Measurements from ENCODE around the gene SCRG1.

The SCRG1 gene

DNA sequence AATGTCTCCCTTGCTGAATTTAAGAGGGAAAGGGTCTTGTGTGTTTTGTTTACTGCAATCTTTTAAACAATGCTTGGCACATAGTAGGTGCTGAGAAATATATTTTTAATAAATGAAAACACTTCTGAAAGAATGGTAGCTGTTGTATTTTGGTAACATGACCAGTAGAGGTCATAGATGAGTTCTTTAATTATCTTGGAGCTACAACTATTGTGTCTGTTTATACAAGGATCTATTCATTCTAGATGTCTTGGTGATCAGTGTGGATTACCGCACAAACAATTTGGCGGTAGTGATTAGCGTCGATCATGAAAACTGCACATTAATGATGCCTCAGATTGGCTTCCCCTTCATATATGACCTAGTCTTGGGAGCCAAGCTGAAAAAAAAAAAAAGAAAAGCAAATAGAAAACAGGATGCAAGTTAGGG, 21.4 kb upstream of the SCRG1 start:
- TF ChIP-seq ZNF274 (IDR thresholded peaks at IDR 0.05; ENCODE audit: low read depth, low read length), result no peak
- no peak overlapping the region for H3K4me3 ChIP-seq (ENCODE audit: low read length)

DNA sequence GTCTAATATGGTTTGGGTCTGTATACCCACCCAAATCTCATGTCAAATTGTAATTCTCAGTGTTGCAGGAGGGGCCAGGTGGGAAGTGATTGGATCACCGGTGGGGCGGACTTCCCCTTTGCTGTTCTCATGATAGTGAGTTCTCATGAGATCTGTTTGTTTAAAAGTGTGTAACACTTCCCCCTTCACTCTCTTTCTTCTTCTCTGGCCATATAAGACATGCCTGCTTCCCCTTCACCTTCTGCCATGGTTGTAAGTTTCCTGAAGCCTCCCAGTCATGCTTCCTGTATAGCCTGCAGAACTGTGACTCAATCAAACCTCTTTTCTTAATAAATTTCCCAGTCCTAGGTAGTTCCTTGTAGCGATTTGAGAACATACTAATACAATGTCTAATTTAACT, 19.7 kb upstream of the SCRG1 start:
- no peak for TF ChIP-seq ZNF274 (IDR thresholded peaks at IDR 0.05; ENCODE audit: low read depth, low read length)
- no peak overlapping the region for H3K4me3 ChIP-seq (ENCODE audit: low read length)

DNA sequence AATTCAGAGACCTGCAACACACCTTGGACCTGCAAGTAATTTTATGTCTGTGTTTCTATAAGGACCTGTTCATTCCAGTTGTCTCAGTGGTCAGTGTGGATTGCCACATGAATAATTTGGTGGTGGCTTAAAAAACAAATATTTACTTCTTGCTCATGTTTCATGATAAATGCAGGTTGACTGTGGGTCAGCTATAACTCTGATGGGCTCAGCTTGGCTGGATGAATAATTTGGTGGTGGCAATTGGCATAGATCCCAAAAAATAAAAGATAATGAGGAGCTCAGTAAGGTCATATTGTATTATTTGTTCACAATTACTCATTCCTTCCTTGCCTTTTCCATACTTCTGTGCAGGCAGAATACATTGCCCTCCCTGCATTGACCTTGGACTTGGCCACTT, 18.9 kb upstream of the SCRG1 start:
- no peak overlapping the region for H3K4me3 ChIP-seq (ENCODE audit: low read length)
- no peak for TF ChIP-seq ZNF274 (IDR thresholded peaks at IDR 0.05; ENCODE audit: low read depth, low read length)

DNA sequence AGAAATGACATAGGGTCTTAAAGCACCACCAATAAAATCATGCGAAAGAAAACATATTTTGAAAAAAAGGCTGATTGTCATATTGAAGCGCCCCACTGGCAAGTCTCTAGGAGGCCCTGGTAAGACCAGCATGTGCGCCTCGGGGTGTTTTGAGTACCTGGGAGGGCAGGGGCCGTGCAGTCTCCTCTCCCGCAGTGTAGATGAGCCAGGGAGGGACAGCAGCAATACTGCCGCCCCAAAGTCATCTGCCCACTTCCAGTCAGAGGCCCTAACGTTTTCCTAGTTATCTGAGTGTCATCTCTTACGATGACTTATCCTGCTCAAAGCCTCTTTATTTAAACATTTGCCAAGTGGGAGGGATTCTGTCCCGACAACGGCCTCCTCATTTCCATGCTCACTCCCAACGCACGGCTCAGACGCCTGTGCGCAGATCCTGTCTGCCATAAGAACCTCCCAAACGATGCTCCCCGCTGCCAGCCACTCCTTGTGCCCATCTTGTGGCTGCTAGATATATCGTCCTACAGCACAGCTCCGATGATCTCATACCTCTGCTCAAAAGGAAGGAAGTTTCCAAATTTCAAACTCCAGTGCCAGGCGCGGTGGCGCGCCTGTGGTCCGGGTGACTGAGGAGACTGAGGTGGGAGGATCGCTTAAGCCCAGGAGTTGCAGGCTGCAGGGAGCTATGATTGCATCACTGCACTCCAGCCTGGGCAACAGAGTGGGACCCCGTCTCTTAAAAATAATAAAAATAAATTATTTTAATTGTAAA, 17.2 kb upstream of the SCRG1 start:
- no peak for TF ChIP-seq ZNF274 (IDR thresholded peaks at IDR 0.05; ENCODE audit: low read depth, low read length)
- no peak overlapping the region for H3K4me3 ChIP-seq (ENCODE audit: low read length)

DNA sequence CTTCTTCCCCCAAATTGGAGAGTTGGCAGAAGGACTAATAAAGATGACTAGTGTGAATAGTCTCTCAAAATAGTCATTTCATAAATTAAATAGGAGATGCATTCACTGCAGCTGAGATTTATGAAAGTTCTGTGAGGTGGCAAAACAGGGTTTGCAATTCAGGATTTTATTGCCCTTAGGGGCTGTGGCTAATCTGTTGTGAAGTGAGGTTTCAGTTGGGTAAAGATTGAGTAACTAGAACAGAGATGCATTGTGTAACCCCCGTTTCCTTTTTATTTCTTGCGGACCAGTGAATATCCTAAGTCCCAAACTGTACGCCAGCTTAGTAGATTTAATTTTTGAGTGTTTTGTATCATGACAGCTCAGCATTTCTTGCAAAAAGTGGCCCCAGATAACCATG, 16.2 kb upstream of the SCRG1 start:
- no peak overlapping the region for H3K4me3 ChIP-seq (ENCODE audit: low read length)
- TF ChIP-seq ZNF274 (IDR thresholded peaks at IDR 0.05; ENCODE audit: low read depth, low read length), result no peak

DNA sequence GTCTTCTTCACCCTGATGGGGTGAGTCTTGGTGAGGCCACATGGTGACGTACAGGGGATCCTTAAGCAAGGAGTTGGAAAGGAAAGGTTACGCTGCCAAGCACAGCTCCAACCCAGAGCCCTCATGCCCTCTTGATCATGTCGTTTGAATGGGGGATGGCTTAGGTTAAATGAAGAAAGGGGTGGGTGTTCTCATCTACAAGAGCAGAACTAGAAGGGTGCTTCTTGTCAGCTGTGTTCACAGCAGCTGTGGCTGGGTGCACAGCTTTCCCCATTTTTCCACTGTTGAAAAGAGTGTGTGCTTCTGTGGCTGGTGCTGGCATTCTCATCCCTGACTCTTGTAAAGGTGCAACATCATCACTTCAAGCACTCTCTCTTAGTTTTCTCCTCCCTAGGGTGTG, 15.5 kb upstream of the SCRG1 start:
- no peak overlapping the region for H3K4me3 ChIP-seq (ENCODE audit: low read length)
- TF ChIP-seq ZNF274 (IDR thresholded peaks at IDR 0.05; ENCODE audit: low read depth, low read length), result no peak

DNA sequence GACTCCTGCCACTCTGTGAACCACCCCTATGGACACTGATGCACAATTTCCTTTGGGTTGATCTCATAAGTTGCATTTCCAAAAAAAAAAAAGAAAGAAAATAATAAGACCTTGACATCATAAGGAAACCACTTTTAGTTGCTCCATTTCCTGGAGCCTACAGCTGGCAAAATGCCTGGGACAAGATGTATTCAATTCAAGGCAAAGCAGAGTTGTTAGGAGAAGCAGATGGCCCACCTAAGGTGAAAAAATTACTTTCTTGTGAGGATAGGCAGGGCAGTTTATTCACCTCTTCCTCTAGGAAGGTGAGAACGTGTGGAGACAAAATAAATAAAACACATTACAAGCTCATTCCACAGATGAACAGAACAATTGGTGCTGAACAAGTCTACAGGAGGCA, 14.1 kb upstream of the SCRG1 start:
- H3K4me3 ChIP-seq (ENCODE audit: low read length), result no peak overlapping the region
- no peak for TF ChIP-seq ZNF274 (IDR thresholded peaks at IDR 0.05; ENCODE audit: low read depth, low read length)

DNA sequence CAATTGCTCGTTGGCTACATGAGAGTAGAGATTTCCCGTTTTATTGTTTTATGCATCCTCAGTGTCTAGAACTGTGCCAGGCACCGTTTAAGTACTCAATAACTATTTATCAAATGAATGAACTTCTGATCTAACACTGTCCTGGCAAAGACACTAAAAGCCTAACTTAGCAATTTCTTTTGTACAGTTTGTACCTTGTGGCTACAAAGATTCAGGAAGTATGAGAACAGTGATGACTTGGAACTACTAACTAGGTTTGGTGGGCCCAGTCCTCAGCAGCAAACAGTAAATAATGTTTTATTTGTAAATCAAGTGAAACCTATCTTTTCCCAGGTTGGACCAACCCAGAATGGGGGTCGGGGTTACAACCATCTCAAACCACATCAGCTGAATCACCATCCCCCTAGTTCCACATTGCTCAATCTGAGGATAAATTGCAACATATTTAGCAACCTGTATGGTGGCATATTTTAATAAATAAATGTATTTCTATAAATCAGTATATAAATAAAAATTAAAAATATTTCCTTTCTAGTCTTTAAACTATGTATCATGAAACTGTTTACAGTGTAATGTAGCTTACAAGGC, 12.3 kb upstream of the SCRG1 start:
- H3K4me3 ChIP-seq (ENCODE audit: low read length), result no peak overlapping the region
- TF ChIP-seq ZNF274 (IDR thresholded peaks at IDR 0.05; ENCODE audit: low read depth, low read length), result no peak

DNA sequence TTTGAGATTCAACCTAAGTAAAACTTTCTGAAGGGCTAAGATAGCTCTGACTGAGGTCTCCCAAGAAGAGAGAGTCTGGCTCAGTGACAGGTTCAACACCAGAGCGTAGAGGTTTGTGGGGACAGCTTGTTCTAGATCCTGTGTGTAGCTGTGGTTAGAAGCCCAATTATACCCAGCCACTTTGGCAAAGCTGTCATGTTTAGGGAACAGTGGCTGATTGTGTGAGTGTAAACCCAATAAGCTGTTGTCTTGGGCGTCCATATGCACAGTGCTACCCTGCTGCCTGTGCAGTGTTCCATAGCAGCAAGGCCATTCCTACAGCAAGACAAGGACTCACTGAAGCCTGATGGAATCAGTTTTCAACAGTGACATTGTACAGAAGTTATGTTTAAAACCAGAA, 11.2 kb upstream of the SCRG1 start:
- no peak overlapping the region for H3K4me3 ChIP-seq (ENCODE audit: low read length)
- no peak for TF ChIP-seq ZNF274 (IDR thresholded peaks at IDR 0.05; ENCODE audit: low read depth, low read length)

DNA sequence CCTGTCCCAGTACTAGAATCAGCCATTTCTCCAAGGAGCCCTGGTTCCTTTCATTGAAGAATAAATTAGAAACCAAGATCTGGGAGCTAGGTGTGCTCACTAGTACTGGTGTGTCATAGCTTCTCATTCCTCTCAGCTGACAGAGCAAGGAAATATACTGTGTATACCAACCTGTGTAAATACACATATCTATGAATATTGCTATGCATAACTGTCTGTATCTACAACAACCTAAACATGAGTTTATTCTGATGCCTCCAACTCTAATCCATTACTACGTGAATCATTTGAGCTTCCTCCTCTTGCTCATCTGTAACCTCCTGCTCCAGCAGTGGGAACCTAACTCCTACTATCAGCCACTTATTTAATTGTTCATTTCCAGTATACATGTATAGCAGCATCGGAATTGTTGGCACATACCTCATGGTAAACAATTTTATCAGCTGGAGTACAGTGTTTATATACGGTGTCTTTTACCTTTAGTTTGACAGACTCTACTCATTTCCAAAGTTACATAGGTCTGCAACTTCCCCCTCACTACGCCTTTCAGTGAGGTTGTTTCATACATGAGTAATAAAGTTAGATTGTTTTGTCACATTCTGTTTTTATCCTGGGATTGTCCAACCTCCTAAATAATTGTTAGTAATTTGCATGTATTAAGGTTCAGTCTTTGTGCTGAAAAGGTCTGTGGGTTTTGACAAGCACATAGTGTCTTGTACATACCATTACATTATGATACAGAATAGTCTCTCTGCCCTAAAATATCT, 7.1 kb upstream of the SCRG1 start:
- TF ChIP-seq ZNF274 (IDR thresholded peaks at IDR 0.05; ENCODE audit: low read depth, low read length), result no peak
- no peak overlapping the region for H3K4me3 ChIP-seq (ENCODE audit: low read length)

DNA sequence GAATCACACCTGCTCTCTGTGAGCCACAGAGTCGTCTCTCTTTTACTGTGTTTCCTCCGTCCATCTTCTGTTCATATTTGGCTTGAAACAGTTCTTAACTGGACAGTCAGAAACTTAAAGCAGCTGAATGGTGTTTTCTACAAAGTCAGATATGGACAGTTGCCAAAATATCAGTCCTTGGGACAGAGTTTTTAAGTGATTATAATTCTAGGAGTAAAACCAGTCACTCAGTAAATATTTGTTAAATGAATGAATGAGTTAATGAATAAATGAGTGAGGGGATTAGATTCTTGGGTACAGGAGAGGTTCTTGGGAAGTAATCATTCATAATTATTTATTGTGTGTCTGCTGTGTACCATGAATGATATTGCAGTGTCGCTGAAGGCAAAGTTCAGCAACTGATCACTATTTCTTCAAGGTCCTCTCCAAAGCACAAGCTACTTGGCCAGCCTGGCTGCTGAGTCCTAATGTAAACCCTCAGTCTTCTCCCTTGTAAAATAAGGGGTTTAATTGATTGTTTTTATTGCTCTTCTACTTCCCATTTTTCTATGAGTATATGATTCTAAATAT, 5.5 kb upstream of the SCRG1 start:
- TF ChIP-seq ZNF274 (IDR thresholded peaks at IDR 0.05; ENCODE audit: low read depth, low read length), result no peak

DNA sequence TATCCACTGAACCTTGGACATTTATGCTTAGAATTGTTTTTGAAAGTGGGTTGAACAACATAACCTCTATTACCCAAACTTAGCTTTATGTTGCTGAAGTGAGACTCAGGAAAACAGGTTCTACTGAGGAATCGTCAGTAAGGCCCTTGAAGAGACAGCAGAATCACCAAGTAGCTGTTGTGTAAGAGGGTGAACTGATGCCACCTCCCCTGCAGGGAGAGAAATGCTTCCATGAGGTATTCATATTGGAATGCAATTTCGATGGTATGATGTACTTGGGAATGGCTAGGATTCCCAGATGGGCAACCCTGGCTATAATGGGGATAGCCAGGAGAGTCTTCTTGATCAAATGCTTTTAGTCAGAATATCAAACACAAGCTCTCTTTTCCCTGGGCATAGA, 4.1 kb upstream of the SCRG1 start:
- no peak for TF ChIP-seq ZNF274 (IDR thresholded peaks at IDR 0.05; ENCODE audit: low read depth, low read length)
- H3K4me3 ChIP-seq (ENCODE audit: low read length), result no peak overlapping the region

More for the DNA sequence above, 5.5 kb upstream of the SCRG1 start:
- no peak overlapping the region for H3K4me3 ChIP-seq (ENCODE audit: low read length)

DNA sequence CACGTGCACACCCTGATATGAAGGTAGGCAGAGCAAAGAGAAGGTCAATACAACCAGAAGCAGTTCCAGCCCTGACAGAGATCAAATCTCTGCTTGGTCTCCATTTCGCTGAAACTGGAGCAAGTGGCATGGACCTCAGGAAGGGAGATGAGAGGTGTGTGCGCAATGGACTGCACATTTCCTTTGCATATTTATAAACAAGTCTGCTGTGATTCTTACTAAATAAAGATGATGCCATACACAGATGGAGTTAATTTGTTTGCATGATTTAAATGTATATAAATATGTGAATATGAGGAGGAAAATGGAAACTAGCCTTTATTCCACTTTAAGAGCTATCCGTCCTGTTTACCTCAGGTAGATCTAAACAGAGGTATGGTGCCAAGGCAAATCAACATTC, 2.1 kb upstream of the SCRG1 start:
- no peak for TF ChIP-seq ZNF274 (IDR thresholded peaks at IDR 0.05; ENCODE audit: low read depth, low read length)
- no peak overlapping the region for H3K4me3 ChIP-seq (ENCODE audit: low read length)

DNA sequence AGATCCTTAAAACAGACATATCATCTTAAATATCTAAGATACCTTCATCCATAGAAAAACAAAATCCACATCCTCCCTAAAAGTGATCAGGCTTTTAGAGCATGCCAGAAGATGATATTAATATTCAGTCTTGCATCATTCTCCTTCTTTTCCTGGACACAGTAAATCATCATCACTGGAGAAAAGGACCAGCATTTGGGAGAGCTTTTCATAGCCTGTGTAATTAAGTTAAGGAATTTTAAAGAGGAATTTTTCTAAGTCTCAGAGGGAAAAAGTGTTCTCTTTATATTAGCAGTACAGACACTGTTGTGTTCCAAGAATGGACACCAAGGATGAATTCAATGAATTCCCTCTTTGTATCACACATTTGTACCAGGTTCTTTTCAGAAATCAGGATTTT, 696 bp downstream of the SCRG1 start:
- H3K4me3 ChIP-seq (ENCODE audit: low read length), result no peak overlapping the region
- TF ChIP-seq ZNF274 (IDR thresholded peaks at IDR 0.05; ENCODE audit: low read depth, low read length), result no peak

DNA sequence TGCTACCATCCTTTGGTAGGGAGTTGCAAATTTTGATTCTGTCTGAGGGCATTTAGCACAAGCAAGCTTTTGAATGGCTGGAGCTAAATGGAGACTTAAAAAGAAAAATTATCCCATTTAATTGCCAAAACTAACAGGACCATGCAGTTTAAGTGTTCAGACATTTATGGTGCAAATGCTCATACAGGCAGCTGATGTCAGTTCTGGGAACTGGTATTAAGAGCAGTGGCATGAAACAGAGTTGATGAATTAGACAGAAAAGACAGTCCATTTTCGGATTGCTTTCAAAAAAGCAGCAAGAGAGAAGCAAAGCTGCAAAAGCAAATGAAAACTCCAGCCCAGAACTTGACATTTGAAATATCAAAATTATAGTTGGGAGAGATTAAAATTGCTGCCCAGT, 1.3 kb downstream of the SCRG1 start:
- no peak for TF ChIP-seq ZNF274 (IDR thresholded peaks at IDR 0.05; ENCODE audit: low read depth, low read length)
- no peak overlapping the region for H3K4me3 ChIP-seq (ENCODE audit: low read length)
